Esophagus (tissue), 2 donors: ENCODE results near the gene RBMS3. TPM values are rescaled to one million over a fixed set of nuclear protein-coding genes. Genes with fewer than 3 reads are reported as not detected.

ENCODE experiments used
- H3K27ac ChIP-seq, 2 donors: one replicate each; pipeline ENCODE4 v1.5.1; 2013; ENCODE audit warnings: low read depth in 2 of 2, mild to moderate bottlenecking in 2 of 2, inconsistent platforms in 1 of 2, low read length in 1 of 2, moderate library complexity in 1 of 2
- H3K27me3 ChIP-seq, 2 donors: one replicate each; pipeline ENCODE4 v1.6.1; 2013; ENCODE audit warnings: low read length in 2 of 2, control low read depth in 1 of 2, mild to moderate bottlenecking in 1 of 2; ENCODE audit not compliant: insufficient read depth in 2 of 2, control insufficient read depth in 1 of 2
- H3K36me3 ChIP-seq, 2 donors: one replicate each; pipeline ENCODE4 v1.6.1; 2013; ENCODE audit warnings: low read length in 1 of 2; ENCODE audit not compliant: control insufficient read depth in 2 of 2, insufficient read depth in 2 of 2
- H3K4me1 ChIP-seq, 2 donors: one replicate each; pipeline ENCODE4 v1.6.1; 2013; ENCODE audit warnings: low read length in 1 of 2; ENCODE audit not compliant: control insufficient read depth in 2 of 2, insufficient read depth in 2 of 2
- H3K4me3 ChIP-seq, 2 donors: one replicate each; pipeline ENCODE4 v1.5.1; 2013; ENCODE audit warnings: low read length in 2 of 2, mild to moderate bottlenecking in 2 of 2, low read depth in 1 of 2, moderate library complexity in 1 of 2
- H3K9me3 ChIP-seq, 2 donors: one replicate each; pipeline ENCODE4 v1.6.1; 2013; ENCODE audit warnings: mild to moderate bottlenecking in 2 of 2, low read depth in 1 of 2, low read length in 1 of 2, moderate library complexity in 1 of 2; ENCODE audit not compliant: control insufficient read depth in 2 of 2, insufficient read depth in 1 of 2
- WGBS, 2 donors: extraction: QIAGEN DNeasy Blood & Tissue Kit; methylation state at CpG; one replicate each; pipeline ENCODE4 v1.1.7; 2013; 5-methylcytosine and 5-hydroxymethylcytosine counted together
- polyA plus RNA-seq, 2 donors: library from polyadenylated mRNA; stranded (reverse); fragments of 200-250 nt; gene quantifications; one replicate each; pipeline ENCODE4 v1.2.3, GENCODE V29; 2013
- donor health status: healthy with polysubstance abuse.
- donor health status: Bipolar disorder and iron deficiency.

Gene RBMS3
- polyA plus RNA-seq, 2 donors = 1.1 to 1.7 TPM

GRCh38 chr3:29270752-29271151, 10.1 kb upstream of the RBMS3 start:
- H3K4me1 ChIP-seq = no peaks in the 10 kb centered on the region
- no peaks in the 10 kb centered on the region for H3K27me3 ChIP-seq
- WGBS, 2 donors = 98 to 100% methylated on average over 1 of the region's 1 CpG
- H3K27ac ChIP-seq = no peak overlapping the region
- H3K36me3 ChIP-seq = no peaks in the 10 kb centered on the region
- no peaks in the 10 kb centered on the region for H3K9me3 ChIP-seq
- H3K4me3 ChIP-seq = no peak overlapping the region

- Histone ChIP-seq H3K36me3 (no peaks in the 10 kb centered on the region), H3K4me1 (no peaks in the 10 kb centered on the region), H3K27me3 (no peaks in the 10 kb centered on the region), H3K9me3 (no peaks in the 10 kb centered on the region), H3K4me3 (no peak overlapping the region), H3K27ac (no peak overlapping the region)
- WGBS, 2 donors = 63 to 69% methylated on average over 3 of the region's 3 CpGs
These were observed 9.4 kb upstream of the RBMS3 start for GRCh38 chr3:29271475-29271874.

GRCh38 chr3:29274667-29275066, 6.2 kb upstream of the RBMS3 start:
- H3K4me3 ChIP-seq = no peak overlapping the region
- no peaks in the 10 kb centered on the region for H3K9me3 ChIP-seq
- H3K27ac ChIP-seq = no peak overlapping the region
- 92 to 94% methylated on average over 3 of the region's 3 CpGs for WGBS, 2 donors
- no peaks in the 10 kb centered on the region for H3K27me3 ChIP-seq
- no peaks in the 10 kb centered on the region for H3K36me3 ChIP-seq
- H3K4me1 ChIP-seq = no peaks in the 10 kb centered on the region

GRCh38 chr3:29275309-29275708, 5.6 kb upstream of the RBMS3 start:
- H3K36me3 ChIP-seq = no peaks in the 10 kb centered on the region
- H3K4me1 ChIP-seq = no peaks in the 10 kb centered on the region
- H3K9me3 ChIP-seq = no peaks in the 10 kb centered on the region
- no peak overlapping the region for H3K27ac ChIP-seq
- H3K4me3 ChIP-seq = no peak overlapping the region
- WGBS, 2 donors = 50 to 53% methylated on average over 3 of the region's 3 CpGs
- H3K27me3 ChIP-seq = no peaks in the 10 kb centered on the region

DNA sequence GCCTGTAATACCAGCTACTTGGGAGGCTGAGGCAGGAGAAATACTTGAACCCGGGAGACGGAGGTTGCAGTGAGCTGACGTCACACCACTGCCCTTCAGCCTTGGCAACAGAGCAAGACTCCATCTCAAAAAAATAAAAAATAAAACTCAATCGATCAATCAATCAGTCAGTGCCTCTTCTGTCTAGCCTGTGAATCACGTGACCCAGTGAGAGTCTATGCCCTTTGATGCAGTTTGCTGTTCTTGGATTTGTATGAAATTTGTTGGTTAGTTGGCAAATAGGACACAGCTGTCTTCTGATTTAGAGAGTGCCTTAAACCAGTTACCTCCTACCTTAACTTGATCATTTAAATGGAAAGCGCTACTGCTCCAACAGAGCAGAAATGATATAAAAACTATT, 3.6 kb upstream of the RBMS3 start:
- Histone ChIP-seq H3K4me1 (no peaks in the 10 kb centered on the region), H3K27ac (no peak overlapping the region), H3K27me3 (no peaks in the 10 kb centered on the region), H3K36me3 (no peaks in the 10 kb centered on the region), H3K4me3 (no peak overlapping the region), H3K9me3 (no peaks in the 10 kb centered on the region)
- 95% methylated on average over 6 of the region's 6 CpGs for WGBS, 2 donors

GRCh38 chr3:29279286-29279685, 1.6 kb upstream of the RBMS3 start:
- 65 to 71% methylated on average over 4 of the region's 4 CpGs for WGBS, 2 donors
- H3K27ac ChIP-seq = no peak overlapping the region

DNA sequence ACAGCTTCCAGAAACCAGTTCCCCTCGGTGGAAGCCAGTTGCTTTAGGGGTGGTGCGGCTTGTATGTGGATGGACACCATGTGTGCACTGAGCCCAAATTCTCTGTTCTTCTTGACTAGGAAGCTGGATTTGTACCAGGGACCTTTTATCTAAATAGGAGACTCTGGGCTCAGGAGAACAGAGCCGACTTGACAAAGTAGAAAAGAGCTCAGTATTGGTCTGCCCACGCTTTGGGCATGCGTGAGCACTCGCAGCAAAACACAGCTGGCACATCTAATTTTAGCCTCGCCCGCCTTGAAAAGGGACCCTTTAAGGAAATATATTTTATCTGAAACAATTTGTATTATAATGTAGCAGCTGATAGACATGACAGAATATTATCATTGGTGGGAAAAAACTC, 1.1 kb upstream of the RBMS3 start:
- Histone ChIP-seq H3K27me3 (no peaks in the 10 kb centered on the region), H3K9me3 (no peaks in the 10 kb centered on the region), H3K27ac (peak overlapping the region in 1 of 2 donors; percentile 10), H3K4me1 (no peaks in the 10 kb centered on the region), H3K4me3 (no peak overlapping the region), H3K36me3 (no peaks in the 10 kb centered on the region)
- 63 to 68% methylated on average over 8 of the region's 8 CpGs for WGBS, 2 donors

More at GRCh38 chr3:29279286-29279685, 1.6 kb upstream of the RBMS3 start:
- Histone ChIP-seq H3K9me3 (no peaks in the 10 kb centered on the region), H3K36me3 (no peaks in the 10 kb centered on the region), H3K4me1 (no peaks in the 10 kb centered on the region), H3K4me3 (no peak overlapping the region), H3K27me3 (no peaks in the 10 kb centered on the region)

- 1 to 3% methylated on average over 3 of the region's 3 CpGs for WGBS, 2 donors
- Histone ChIP-seq H3K9me3 (no peaks in the 10 kb centered on the region), H3K4me3 (peak overlapping the region; percentile 35 to 55), H3K36me3 (no peaks in the 10 kb centered on the region), H3K4me1 (no peaks in the 10 kb centered on the region), H3K27ac (peak overlapping the region; percentile 72 to 73), H3K27me3 (no peaks in the 10 kb centered on the region)
These were observed 148 bp downstream of the RBMS3 start for GRCh38 chr3:29281094-29281343.

GRCh38 chr3:29281344-29282241, 722 bp downstream of the RBMS3 start:
- Histone ChIP-seq H3K9me3 (no peaks in the 10 kb centered on the region), H3K36me3 (no peaks in the 10 kb centered on the region), H3K4me3 (peak overlapping the region; percentile 35 to 55), H3K27ac (peak overlapping the region; percentile 72 to 73), H3K4me1 (no peaks in the 10 kb centered on the region), H3K27me3 (no peaks in the 10 kb centered on the region)
- 8 to 11% methylated on average over 18 of the region's 18 CpGs for WGBS, 2 donors
